ENCODE results near the gene GCSAML. TPM values are rescaled to one million over a fixed set of nuclear protein-coding genes. Genes with fewer than 3 reads are reported as not detected.

GCSAML gene
- total RNA-seq, 1 experiment from 2014 or later, result not detected

- Histone ChIP-seq H3K9ac (ENCODE audit: low read length) (no peak overlapping the region), H3K27ac (ENCODE audit: low read depth, low read length) (no peak overlapping the region), H3K9me3 (ENCODE audit: control insufficient read depth in 1 of 2, insufficient read depth in 1 of 2, low read depth in 1 of 2, low read length in 2 of 2) (no peaks in the 10 kb centered on the region), H3K9me2 (ENCODE audit: insufficient read depth) (no peaks in the 10 kb centered on the region), H3K4me3 (replicated peaks in 1 of 2; ENCODE audit: low read depth in 1 of 2, low read length in 2 of 2) (no peak overlapping the region), H2AFZ (ENCODE audit: low read depth, low read length, poor library complexity, severe bottlenecking) (no peak overlapping the region), H3K4me2 (ENCODE audit: low read length) (no peak overlapping the region), H3K36me3 (ENCODE audit: control insufficient read depth in 1 of 2, insufficient read depth in 2 of 2, low read length in 2 of 2) (no peaks in the 10 kb centered on the region), H3K4me1 (ENCODE audit: control insufficient read depth in 1 of 2, insufficient read depth in 2 of 2, low read length in 2 of 2) (no peaks in the 10 kb centered on the region), H3K27me3 (ENCODE audit: insufficient read depth, low read length) (no peaks in the 10 kb centered on the region), H4K20me1 (ENCODE audit: insufficient read depth) (no peaks in the 10 kb centered on the region), H3K79me2 (ENCODE audit: insufficient read depth, low read length) (no peaks in the 10 kb centered on the region)
- ChIA-PET CTCF (no interaction called here), POLR2A (no interaction called here), RAD21 (ENCODE audit: low non-redundant PET in 1 of 2, low total read pairs in 2 of 2, uncharacterized antibody in 2 of 2, unreplicated experiment in 2 of 2) (no interaction called here)
- no peak for ATAC-seq
- intact Hi-C loops (cut with micrococcal nuclease), result loop anchor here (10.0 kb wide), 1 partner anchor 424 kb away; no protein-coding TSS in a partner anchor
- DNase-seq (ENCODE audit: low read depth, low spot score), result no peak
- BruUV-seq (replicated peaks), result no TSS peak
- no peak for TF ChIP-seq TCF7L2 (IDR thresholded peaks at IDR 0.05; ENCODE audit: borderline replicate concordance, extremely low read depth, insufficient read depth, insufficient read length)
- no peak for TF ChIP-seq EGR1 (IDR thresholded peaks at IDR 0.05; ENCODE audit: low read depth)
- no peak for TF ChIP-seq EZH2 (IDR thresholded peaks at IDR 0.05)
- no peak for TF ChIP-seq SRF (IDR thresholded peaks at IDR 0.05; ENCODE audit: low read depth)
- TF ChIP-seq YY1 (IDR thresholded peaks at IDR 0.05; ENCODE audit: extremely low read depth, insufficient replicate concordance, low read depth, low read length), result no peak
- TF ChIP-seq JUND (IDR thresholded peaks at IDR 0.05), result no peak
- TF ChIP-seq, protein P1, sequence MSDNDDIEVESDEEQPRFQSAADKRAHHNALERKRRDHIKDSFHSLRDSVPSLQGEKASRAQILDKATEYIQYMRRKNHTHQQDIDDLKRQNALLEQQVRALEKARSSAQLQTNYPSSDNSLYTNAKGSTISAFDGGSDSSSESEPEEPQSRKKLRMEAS (IDR thresholded peaks at IDR 0.05), result no peak
- TF ChIP-seq SP1 (IDR thresholded peaks at IDR 0.05; ENCODE audit: low read depth), result no peak
- no peak for TF ChIP-seq CBX3 (IDR thresholded peaks at IDR 0.05; ENCODE audit: low read depth)
- no peak for TF ChIP-seq ELF1 (IDR thresholded peaks at IDR 0.05; ENCODE audit: borderline replicate concordance, low read depth)
- no peak for TF ChIP-seq ZFX (IDR thresholded peaks at IDR 0.05)
- TF ChIP-seq FOSL1 (IDR thresholded peaks at IDR 0.05; ENCODE audit: low read depth), result no peak
Measured at GRCh38 chr1:247578946-247579460, 30.1 kb downstream of the GCSAML start.

GRCh38 chr1:247588060-247588459 is 39.1 kb downstream of the GCSAML start, which contains the start of gene OR2G2:
Gene OR2G2 (plus strand): TSS chr1:247588360. CDS start chr1:247588360, 0 bp downstream.
- Histone ChIP-seq H3K4me3 (replicated peaks in 1 of 2; ENCODE audit: low read depth in 1 of 2, low read length in 2 of 2) (no peak within 1 kb of the TSS), H3K9me3 (ENCODE audit: control insufficient read depth in 1 of 2, insufficient read depth in 1 of 2, low read depth in 1 of 2, low read length in 2 of 2) (no peaks in the 10 kb centered on the region), H3K9me2 (ENCODE audit: insufficient read depth) (no peaks in the 10 kb centered on the region), H3K4me1 (ENCODE audit: control insufficient read depth in 1 of 2, insufficient read depth in 2 of 2, low read length in 2 of 2) (no peaks in the 10 kb centered on the region), H3K4me2 (ENCODE audit: low read length) (no peak within 1 kb of the TSS), H2AFZ (ENCODE audit: low read depth, low read length, poor library complexity, severe bottlenecking) (no peak within 1 kb of the TSS), H3K27me3 (ENCODE audit: insufficient read depth, low read length) (no peaks in the 10 kb centered on the region), H4K20me1 (ENCODE audit: insufficient read depth) (no peaks in the 10 kb centered on the region), H3K27ac (ENCODE audit: low read depth, low read length) (no peak within 1 kb of the TSS), H3K9ac (ENCODE audit: low read length) (no peak within 1 kb of the TSS), H3K79me2 (ENCODE audit: insufficient read depth, low read length) (no peaks in the 10 kb centered on the region), H3K36me3 (ENCODE audit: control insufficient read depth in 1 of 2, insufficient read depth in 2 of 2, low read length in 2 of 2) (no peaks in the 10 kb centered on the region)
- ATAC-seq (no peak), DNase-seq (ENCODE audit: low read depth, low spot score) (no peak)
- ChIA-PET CTCF (no interaction called here), RAD21 (ENCODE audit: low non-redundant PET in 1 of 2, low total read pairs in 2 of 2, uncharacterized antibody in 2 of 2, unreplicated experiment in 2 of 2) (no interaction called here), POLR2A (no interaction called here)
- TF ChIP-seq, protein P1 (IDR thresholded peaks at IDR 0.05), result no peak
- no peak for TF ChIP-seq POLR2AphosphoS5 (IDR thresholded peaks at IDR 0.05; ENCODE audit: low read depth, low read length)
- no peak for TF ChIP-seq SIN3A (IDR thresholded peaks at IDR 0.05; ENCODE audit: low read depth)
- TF ChIP-seq CEBPB (IDR thresholded peaks at IDR 0.05; ENCODE audit: low read depth), result no peak
- TF ChIP-seq CTCF (IDR thresholded peaks at IDR 0.05 in 2 of 3, conservative IDR thresholded peaks at IDR 0.05 in 1 of 3; ENCODE audit: borderline replicate concordance in 1 of 3, insufficient read depth in 1 of 3, low read depth in 2 of 3, low read length in 2 of 3), result no peak
- TF ChIP-seq RAD21 (IDR thresholded peaks at IDR 0.05; ENCODE audit: low read depth), result no peak
- TF ChIP-seq JUND (IDR thresholded peaks at IDR 0.05), result no peak
- no peak for TF ChIP-seq ZNF274 (IDR thresholded peaks at IDR 0.05; ENCODE audit: low read depth, low read length)
- no peak for TF ChIP-seq ZFX (IDR thresholded peaks at IDR 0.05)
- TF ChIP-seq FOSL1 (IDR thresholded peaks at IDR 0.05; ENCODE audit: low read depth), result no peak
- no peak for TF ChIP-seq POLR2A (IDR thresholded peaks at IDR 0.05; ENCODE audit: borderline replicate concordance, extremely low read depth, insufficient read depth, insufficient read length)
- TF ChIP-seq EZH2phosphoT487 (IDR thresholded peaks at IDR 0.05; ENCODE audit: borderline replicate concordance), result no peak
- TF ChIP-seq ATF3 (IDR thresholded peaks at IDR 0.05), result no peak
- no peak for TF ChIP-seq YY1 (IDR thresholded peaks at IDR 0.05; ENCODE audit: extremely low read depth, insufficient replicate concordance, low read depth, low read length)
- no peak for TF ChIP-seq SP1 (IDR thresholded peaks at IDR 0.05; ENCODE audit: low read depth)
- intact Hi-C loops (cut with micrococcal nuclease), result no loop called here
- no TSS peak for BruUV-seq (replicated peaks)

Measured in HCT116 (cell line).